ENCODE measurements around the gene CAST. TPM values are rescaled to one million over a fixed set of nuclear protein-coding genes. Genes with fewer than 3 reads are reported as not detected.

Gene CAST
- total RNA-seq, 4 donors from 2014 or later: 381 to 577 (median 400) TPM

DNA sequence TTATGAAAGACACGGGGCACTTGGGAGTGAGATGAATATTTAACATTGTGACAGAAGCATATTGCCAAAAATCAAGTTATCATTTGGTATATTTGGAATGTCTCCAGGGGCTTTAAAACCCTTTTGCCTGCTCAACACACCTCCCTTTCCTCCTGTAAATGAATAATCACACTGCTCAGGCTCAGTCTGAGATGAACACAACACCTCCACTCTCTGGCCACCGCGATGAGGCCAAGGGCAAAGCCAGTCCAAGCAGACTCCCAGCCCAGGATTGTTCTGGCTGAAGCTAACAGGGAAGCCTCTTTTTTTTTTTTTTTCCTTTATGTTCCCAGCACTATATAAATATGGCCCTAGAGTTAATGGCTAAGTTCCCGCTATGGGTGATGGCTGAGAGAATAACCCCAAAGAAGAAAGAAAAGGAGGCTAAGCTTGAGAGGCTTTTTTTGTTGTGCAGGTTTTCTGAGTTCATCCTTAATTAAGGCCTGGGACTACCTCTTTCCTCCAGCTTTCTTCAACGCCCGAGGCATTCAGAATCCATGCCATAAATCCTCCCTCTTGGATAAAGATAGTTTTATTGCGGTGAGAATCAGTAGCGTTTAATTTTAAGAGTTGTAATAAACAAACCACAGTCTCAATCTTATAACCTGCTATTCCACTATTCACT, 156.1 kb downstream of the CAST start:
- no peaks in the 10 kb centered on the region for H3K36me3 ChIP-seq
- no peak overlapping the region for H3K27ac ChIP-seq
- no peak for DNase-seq (ENCODE audit: low spot score in 2 of 2)
- peaks cover 20% of the 10 kb centered on the region for H3K4me1 ChIP-seq
- TF ChIP-seq, protein P1, sequence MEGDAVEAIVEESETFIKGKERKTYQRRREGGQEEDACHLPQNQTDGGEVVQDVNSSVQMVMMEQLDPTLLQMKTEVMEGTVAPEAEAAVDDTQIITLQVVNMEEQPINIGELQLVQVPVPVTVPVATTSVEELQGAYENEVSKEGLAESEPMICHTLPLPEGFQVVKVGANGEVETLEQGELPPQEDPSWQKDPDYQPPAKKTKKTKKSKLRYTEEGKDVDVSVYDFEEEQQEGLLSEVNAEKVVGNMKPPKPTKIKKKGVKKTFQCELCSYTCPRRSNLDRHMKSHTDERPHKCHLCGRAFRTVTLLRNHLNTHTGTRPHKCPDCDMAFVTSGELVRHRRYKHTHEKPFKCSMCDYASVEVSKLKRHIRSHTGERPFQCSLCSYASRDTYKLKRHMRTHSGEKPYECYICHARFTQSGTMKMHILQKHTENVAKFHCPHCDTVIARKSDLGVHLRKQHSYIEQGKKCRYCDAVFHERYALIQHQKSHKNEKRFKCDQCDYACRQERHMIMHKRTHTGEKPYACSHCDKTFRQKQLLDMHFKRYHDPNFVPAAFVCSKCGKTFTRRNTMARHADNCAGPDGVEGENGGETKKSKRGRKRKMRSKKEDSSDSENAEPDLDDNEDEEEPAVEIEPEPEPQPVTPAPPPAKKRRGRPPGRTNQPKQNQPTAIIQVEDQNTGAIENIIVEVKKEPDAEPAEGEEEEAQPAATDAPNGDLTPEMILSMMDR (IDR thresholded peaks at IDR 0.05): no peak
- TF ChIP-seq POLR2AphosphoS5 (IDR thresholded peaks at IDR 0.05) (no peak), POLR2A (IDR thresholded peaks at IDR 0.05) (no peak), EP300 (IDR thresholded peaks at IDR 0.05) (no peak)
- no peaks in the 10 kb centered on the region for H3K9me3 ChIP-seq
- no peak overlapping the region for H3K4me3 ChIP-seq
- H3K27me3 ChIP-seq: no peaks in the 10 kb centered on the region
- 46% methylated on average over 8 of the region's 8 CpGs for WGBS

DNA sequence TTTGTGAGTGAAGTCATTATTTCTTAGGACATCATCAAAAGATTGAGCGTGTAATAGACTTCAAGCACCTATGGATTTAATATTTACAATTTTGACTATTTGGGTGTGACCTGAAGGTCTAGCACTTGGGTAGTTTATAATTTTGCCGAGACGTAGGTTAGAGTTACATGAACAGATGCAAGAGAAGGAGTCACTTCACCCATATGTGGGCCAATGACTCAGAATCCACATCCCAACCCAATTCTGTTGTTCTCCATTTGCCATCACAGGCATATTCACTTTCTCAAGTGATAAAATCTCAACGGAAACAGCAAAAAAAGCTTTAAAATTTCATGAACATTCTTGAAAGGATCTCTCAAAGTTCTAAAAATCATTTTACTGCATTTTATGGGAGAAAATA, 157.6 kb downstream of the CAST start:
- Histone ChIP-seq H3K4me1 (peaks cover 30% of the 10 kb centered on the region), H3K27me3 (no peaks in the 10 kb centered on the region), H3K9me3 (no peaks in the 10 kb centered on the region), H3K4me3 (no peak overlapping the region), H3K36me3 (no peaks in the 10 kb centered on the region), H3K27ac (no peak overlapping the region)
- WGBS: 95% methylated on average over 4 of the region's 4 CpGs
- TF ChIP-seq POLR2A (IDR thresholded peaks at IDR 0.05) (no peak), POLR2AphosphoS5 (IDR thresholded peaks at IDR 0.05) (no peak), EP300 (IDR thresholded peaks at IDR 0.05) (no peak)
- TF ChIP-seq, protein P1 (IDR thresholded peaks at IDR 0.05): no peak
- no peak for DNase-seq (ENCODE audit: low spot score in 2 of 2)

DNA sequence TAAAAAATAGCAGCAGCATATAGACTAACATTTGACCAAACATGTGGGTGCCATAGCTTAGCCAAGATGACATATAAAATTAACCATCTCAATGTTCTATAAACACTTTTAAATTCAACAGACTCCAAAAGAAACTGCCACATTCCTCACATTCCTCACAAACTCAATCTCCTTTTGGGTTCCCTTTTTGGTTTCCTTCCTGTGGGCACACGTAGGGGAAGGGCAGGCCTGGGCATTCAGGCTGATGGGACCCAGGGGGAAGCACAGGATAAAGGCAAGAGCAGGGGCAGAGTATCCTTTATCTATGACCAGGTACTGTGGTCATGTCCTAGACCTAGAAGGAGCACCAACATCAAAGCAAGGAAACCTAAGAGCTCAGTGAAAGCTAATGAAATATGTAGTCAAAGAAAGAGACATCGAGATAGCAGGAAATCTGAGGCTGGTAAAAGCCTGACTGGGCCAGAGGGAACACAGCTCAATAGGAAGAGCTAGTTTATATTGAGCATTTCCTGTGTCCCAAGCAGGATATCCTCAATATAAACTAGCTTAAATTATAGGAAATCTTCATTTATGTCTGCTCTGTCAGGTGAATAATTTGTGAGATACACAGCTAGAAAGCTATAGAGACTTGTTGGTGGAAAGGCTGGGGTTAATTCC, 159.2 kb downstream of the CAST start:
- no peak overlapping the region for H3K27ac ChIP-seq
- no peak for DNase-seq (ENCODE audit: low spot score in 2 of 2)
- 46% methylated on average over 2 of the region's 2 CpGs for WGBS

DNA sequence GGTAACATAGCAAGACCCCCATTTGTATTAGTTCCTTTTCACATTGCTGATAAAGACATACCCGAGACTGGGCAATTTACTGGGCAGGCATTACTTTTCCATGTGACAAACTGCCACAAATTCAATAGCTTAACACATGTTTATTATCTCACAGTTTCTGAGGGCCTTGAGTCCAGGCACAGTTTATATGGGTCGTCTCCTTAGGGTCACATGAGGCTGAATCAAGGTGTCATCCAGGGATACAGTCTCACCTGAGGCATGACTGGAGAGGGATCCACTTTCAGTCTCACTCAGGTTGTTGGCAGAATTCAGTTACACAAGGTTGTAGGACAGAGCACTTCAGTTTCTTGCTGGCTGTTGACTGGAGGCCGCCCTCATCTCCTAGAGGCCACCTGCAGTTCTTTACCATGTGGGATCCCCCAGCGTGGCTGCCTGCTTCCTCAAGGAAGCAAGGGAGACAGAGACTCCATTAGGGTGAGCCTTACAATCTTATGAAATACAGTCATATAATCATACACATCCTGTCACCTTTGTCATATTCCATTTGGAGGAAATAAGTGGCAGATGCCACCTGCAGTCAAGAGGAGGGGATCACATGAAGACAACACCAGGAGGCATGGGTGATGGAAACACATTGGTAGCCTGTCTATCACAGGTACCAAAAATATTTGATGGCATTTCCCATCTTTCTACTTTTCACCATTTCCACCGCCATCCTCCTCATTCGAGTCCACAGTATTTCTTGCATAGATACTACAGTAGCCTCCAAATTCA, 160.7 kb downstream of the CAST start:
- H3K27ac ChIP-seq: no peak overlapping the region
- DNase-seq (ENCODE audit: low spot score in 2 of 2): no peak
- WGBS: 87% methylated on average over 6 of the region's 6 CpGs

More for the DNA sequence above, 159.2 kb downstream of the CAST start:
- Histone ChIP-seq H3K4me3 (no peak overlapping the region), H3K36me3 (no peaks in the 10 kb centered on the region), H3K9me3 (no peaks in the 10 kb centered on the region), H3K4me1 (peaks cover 26% of the 10 kb centered on the region), H3K27me3 (no peaks in the 10 kb centered on the region)
- TF ChIP-seq POLR2AphosphoS5 (IDR thresholded peaks at IDR 0.05) (no peak), EP300 (IDR thresholded peaks at IDR 0.05) (no peak), POLR2A (IDR thresholded peaks at IDR 0.05) (no peak)
- TF ChIP-seq, protein P1 (IDR thresholded peaks at IDR 0.05): no peak

More for the DNA sequence above, 160.7 kb downstream of the CAST start:
- Histone ChIP-seq H3K9me3 (no peaks in the 10 kb centered on the region), H3K27me3 (no peaks in the 10 kb centered on the region), H3K4me3 (no peak overlapping the region), H3K4me1 (peaks cover 16% of the 10 kb centered on the region), H3K36me3 (no peaks in the 10 kb centered on the region)
- TF ChIP-seq, protein P1 (IDR thresholded peaks at IDR 0.05): no peak
- TF ChIP-seq POLR2AphosphoS5 (IDR thresholded peaks at IDR 0.05) (no peak), POLR2A (IDR thresholded peaks at IDR 0.05) (no peak), EP300 (IDR thresholded peaks at IDR 0.05) (no peak)

Data from suprapubic skin (tissue), 4 donors.